Left lung (tissue), 10 donors: ENCODE measurements around the gene C13orf46. TPM values are rescaled to one million over a fixed set of nuclear protein-coding genes. Genes with fewer than 3 reads are reported as not detected.
A peak's percentile ranks its signal among the peaks of the same experiment; 100 is the strongest.

Experiments
- ATAC-seq: fragments of 200-7000 bp; cut with Tn5 transposase; one replicate; pipeline ENCODE4 v1.9.1; 2020; ENCODE audit warnings: moderate library complexity
- DNase-seq, 4 donors: peaks; one replicate each; pipeline ENCODE4 v3.0.0-alpha.2; 2013 to 2020
- H3K27ac ChIP-seq, 2 donors: fragments of 200-600 bp; sonication (generic) in 1 of 2; one replicate each; pipeline versions ENCODE4 v1.5.0 to v1.8.0; 2020 to 2021
- H3K27me3 ChIP-seq, 2 donors: fragments of 200-600 bp; sonication (generic) in 1 of 2; one replicate each; pipeline versions ENCODE4 v1.5.0 to v1.8.0; 2020 to 2021
- H3K36me3 ChIP-seq, 2 donors: fragments of 200-600 bp; sonication (generic) in 1 of 2; one replicate each; pipeline versions ENCODE4 v1.5.0 to v1.8.0; 2020 to 2021
- H3K4me1 ChIP-seq, 2 donors: fragments of 200-600 bp; one replicate each; pipeline ENCODE4 v1.8.0; 2021
- H3K4me3 ChIP-seq, 2 donors: fragments of 200-600 bp; sonication (generic) in 1 of 2; one replicate each; pipeline versions ENCODE4 v1.5.0 to v1.8.0; 2020 to 2021; ENCODE audit warnings: mild to moderate bottlenecking in 1 of 2
- H3K9me3 ChIP-seq, 2 donors: fragments of 200-600 bp; sonication (generic) in 1 of 2; one replicate each; pipeline versions ENCODE4 v1.5.0 to v1.8.0; 2020 to 2021
- intact Hi-C, 2 donors: fragments of 100-400 bp; cut with DNase I; formaldehyde crosslinking; loops; one replicate each; pipeline versions ENCODE4 v1.11.2 to v1.14.2; 2022
- polyA plus RNA-seq, 6 donors: library from polyadenylated mRNA; unstranded; fragments of 120-200 nt; gene quantifications; one replicate each; pipeline ENCODE4 v1.2.1, GENCODE V29; 2013; ENCODE audit not compliant: insufficient read length in 6 of 6
- total RNA-seq, 2 donors: library from RNA; stranded (reverse); fragmentation: NEBNext Ultra II Directional; extraction: Animal tissue kit (Norgen Biotek cat#: 25700); gene quantifications; one replicate each; pipeline ENCODE4 v1.2.1, GENCODE V29; 2021
- TF ChIP-seq, protein P1 (sequence below), 2 donors: fragments of 200-600 bp; sonication (generic) in 1 of 2; IDR thresholded peaks; one replicate each; pipeline versions ENCODE4 v1.5.0 to v1.8.0; 2021; ENCODE audit warnings: antibody characterized with exemption in 2 of 2
- donor health status: DM: no; HTN: yes; CAD: no.
- donor health status: DM: no; HTN: no; CAD: no.

C13orf46 gene
- total and polyA plus RNA-seq, 8 donors: 0.10 to 7.5 (median 0.29) TPM

- peaks cover 0 to 8% of the 10 kb centered on the region in 2 donors for H3K4me1 ChIP-seq
- intact Hi-C loops: no loop called here
- H3K36me3 ChIP-seq: no peaks in the 10 kb centered on the region
- ATAC-seq: no peak
- H3K27me3 ChIP-seq: no peaks in the 10 kb centered on the region
- peak in 1 of 4 donors; percentile 68 for DNase-seq
- no peaks in the 10 kb centered on the region for H3K9me3 ChIP-seq
- H3K27ac ChIP-seq: no peak overlapping the region
- TF ChIP-seq, protein P1, sequence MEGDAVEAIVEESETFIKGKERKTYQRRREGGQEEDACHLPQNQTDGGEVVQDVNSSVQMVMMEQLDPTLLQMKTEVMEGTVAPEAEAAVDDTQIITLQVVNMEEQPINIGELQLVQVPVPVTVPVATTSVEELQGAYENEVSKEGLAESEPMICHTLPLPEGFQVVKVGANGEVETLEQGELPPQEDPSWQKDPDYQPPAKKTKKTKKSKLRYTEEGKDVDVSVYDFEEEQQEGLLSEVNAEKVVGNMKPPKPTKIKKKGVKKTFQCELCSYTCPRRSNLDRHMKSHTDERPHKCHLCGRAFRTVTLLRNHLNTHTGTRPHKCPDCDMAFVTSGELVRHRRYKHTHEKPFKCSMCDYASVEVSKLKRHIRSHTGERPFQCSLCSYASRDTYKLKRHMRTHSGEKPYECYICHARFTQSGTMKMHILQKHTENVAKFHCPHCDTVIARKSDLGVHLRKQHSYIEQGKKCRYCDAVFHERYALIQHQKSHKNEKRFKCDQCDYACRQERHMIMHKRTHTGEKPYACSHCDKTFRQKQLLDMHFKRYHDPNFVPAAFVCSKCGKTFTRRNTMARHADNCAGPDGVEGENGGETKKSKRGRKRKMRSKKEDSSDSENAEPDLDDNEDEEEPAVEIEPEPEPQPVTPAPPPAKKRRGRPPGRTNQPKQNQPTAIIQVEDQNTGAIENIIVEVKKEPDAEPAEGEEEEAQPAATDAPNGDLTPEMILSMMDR (IDR thresholded peaks at IDR 0.05): no peak
- H3K4me3 ChIP-seq: no peak overlapping the region
These were observed 27.3 kb downstream of the C13orf46 start for GRCh38 chr13:113946409-113947181.

DNA sequence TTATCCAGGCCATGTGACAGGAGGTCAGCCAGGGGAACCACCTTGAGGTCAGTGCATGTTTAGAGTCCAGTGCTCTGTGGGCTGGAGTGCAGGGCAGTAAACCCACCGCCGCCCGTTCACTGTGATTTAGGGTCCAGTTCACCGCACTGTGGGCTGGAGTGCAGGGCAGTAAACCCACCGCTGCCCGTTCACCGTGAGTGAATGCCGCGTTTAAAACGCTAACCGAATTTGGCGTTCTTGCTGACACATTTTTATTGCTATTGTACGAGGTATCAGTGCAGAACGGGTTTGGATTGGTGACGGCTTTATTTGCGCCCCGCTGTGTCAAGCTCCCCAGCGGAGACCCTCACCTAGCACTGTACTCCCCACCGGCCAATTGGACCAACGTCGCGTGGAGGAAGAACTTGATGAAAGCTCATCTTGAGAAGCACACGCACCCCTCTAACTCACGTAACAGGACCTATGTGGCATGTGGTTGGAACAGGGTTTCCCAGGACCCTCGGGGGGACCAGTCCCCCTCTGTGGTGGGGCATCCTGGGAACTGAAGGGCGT, 27.9 kb downstream of the C13orf46 start:
- TF ChIP-seq, protein P1 (IDR thresholded peaks at IDR 0.05): no peak
- intact Hi-C loops: no loop called here
- DNase-seq: no peak
- H3K27me3 ChIP-seq: no peaks in the 10 kb centered on the region
- no peak for ATAC-seq
- peaks cover 0 to 3% of the 10 kb centered on the region in 2 donors for H3K4me1 ChIP-seq
- H3K4me3 ChIP-seq: no peak overlapping the region
- H3K9me3 ChIP-seq: no peaks in the 10 kb centered on the region
- no peak overlapping the region for H3K27ac ChIP-seq
- H3K36me3 ChIP-seq: no peaks in the 10 kb centered on the region

- ATAC-seq: no peak
- intact Hi-C loops: no loop called here
These were observed 29.9 kb downstream of the C13orf46 start for GRCh38 chr13:113943821-113944565.

DNA sequence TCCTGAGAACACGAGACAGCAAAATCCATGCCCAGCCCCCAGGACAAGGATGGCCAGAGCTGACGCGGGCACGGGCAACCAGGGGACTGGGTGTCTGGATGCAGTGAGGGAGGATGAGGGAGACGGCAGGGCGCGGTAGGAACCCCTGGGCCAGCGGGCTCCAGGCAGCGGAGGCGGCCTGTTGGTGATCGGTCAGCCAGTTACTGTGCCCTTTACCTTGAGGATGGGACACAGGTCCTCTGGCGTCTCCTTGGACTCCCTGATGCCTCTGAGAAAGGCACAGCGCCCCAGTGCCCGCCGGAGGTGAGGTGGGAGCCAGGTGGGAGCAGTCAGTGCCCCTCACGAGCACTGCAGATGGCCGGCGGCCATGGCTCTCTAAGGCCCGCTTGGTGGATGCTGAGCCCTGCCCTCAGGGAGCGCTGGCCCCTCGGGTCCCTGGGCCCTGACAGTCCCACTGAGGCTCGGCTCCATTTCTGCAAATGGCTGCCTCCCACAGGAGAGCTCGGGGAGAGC, 31.2 kb downstream of the C13orf46 start:
- ATAC-seq: no peak
- intact Hi-C loops: no loop called here
- no peaks in the 10 kb centered on the region for H3K9me3 ChIP-seq

More at GRCh38 chr13:113943821-113944565, 29.9 kb downstream of the C13orf46 start:
- Histone ChIP-seq H3K27me3 (peaks cover 0 to 2% of the 10 kb centered on the region in 2 donors), H3K27ac (no peak overlapping the region), H3K9me3 (no peaks in the 10 kb centered on the region), H3K36me3 (no peaks in the 10 kb centered on the region), H3K4me1 (peaks cover 0 to 3% of the 10 kb centered on the region in 2 donors), H3K4me3 (no peak overlapping the region)
- peak in 1 of 4 donors; percentile 70 for DNase-seq
- TF ChIP-seq, protein P1 (IDR thresholded peaks at IDR 0.05): no peak

More for the DNA sequence above, 31.2 kb downstream of the C13orf46 start:
- Histone ChIP-seq H3K27me3 (peaks cover 0 to 10% of the 10 kb centered on the region in 2 donors), H3K27ac (no peak overlapping the region), H3K4me3 (no peak overlapping the region), H3K4me1 (no peaks in the 10 kb centered on the region), H3K36me3 (no peaks in the 10 kb centered on the region)
- peak in 1 of 4 donors; percentile 80 for DNase-seq
- TF ChIP-seq, protein P1 (IDR thresholded peaks at IDR 0.05): no peak
